IMR-90 (cell line): ENCODE results near the gene EML6.

ENCODE experiments used
- MAZ ChIP-seq: IDR thresholded peaks from 2 replicates; pipeline ENCODE4 v1.6.1; 2012; ENCODE audit warnings: low read depth, mild to moderate bottlenecking, low read length, improper control_type of control experiment, moderate library complexity, borderline replicate concordance
- POLR2A ChIP-seq: IDR thresholded peaks from 2 replicates; pipeline ENCODE4 v1.6.1; 2012; ENCODE audit warnings: mild to moderate bottlenecking, low read depth, low read length
- RAD21 ChIP-seq: IDR thresholded peaks from 2 replicates; pipeline ENCODE4 v1.6.1; 2012; ENCODE audit warnings: low read length, improper control_type of control experiment
- RCOR1 ChIP-seq: IDR thresholded peaks from 2 replicates; pipeline ENCODE4 v1.6.1; 2012; ENCODE audit warnings: mild to moderate bottlenecking, low read length, improper control_type of control experiment; ENCODE audit not compliant: insufficient replicate concordance
- RFX5 ChIP-seq: IDR thresholded peaks from 2 replicates; pipeline ENCODE4 v1.8.0; 2012; ENCODE audit warnings: low read depth, mild to moderate bottlenecking, low read length, moderate library complexity
- USF2 ChIP-seq: fragments of 150-350 bp; IDR thresholded peaks from 2 replicates; pipeline ENCODE4 v1.6.1; 2017; ENCODE audit warnings: mild to moderate bottlenecking, antibody characterized with exemption, low read length, low read depth
- TF ChIP-seq, protein P1 (sequence below): conservative IDR thresholded peaks from 2 replicates; pipeline ENCODE4 v1.5.1; 2012; ENCODE audit warnings: mild to moderate bottlenecking, low read depth, low read length, improper control_type of control experiment

- TF ChIP-seq POLR2A (no peak), MAZ (no peak), RFX5 (no peak), RAD21 (no peak), USF2 (no peak), RCOR1 (no peak)
- TF ChIP-seq, protein P1, sequence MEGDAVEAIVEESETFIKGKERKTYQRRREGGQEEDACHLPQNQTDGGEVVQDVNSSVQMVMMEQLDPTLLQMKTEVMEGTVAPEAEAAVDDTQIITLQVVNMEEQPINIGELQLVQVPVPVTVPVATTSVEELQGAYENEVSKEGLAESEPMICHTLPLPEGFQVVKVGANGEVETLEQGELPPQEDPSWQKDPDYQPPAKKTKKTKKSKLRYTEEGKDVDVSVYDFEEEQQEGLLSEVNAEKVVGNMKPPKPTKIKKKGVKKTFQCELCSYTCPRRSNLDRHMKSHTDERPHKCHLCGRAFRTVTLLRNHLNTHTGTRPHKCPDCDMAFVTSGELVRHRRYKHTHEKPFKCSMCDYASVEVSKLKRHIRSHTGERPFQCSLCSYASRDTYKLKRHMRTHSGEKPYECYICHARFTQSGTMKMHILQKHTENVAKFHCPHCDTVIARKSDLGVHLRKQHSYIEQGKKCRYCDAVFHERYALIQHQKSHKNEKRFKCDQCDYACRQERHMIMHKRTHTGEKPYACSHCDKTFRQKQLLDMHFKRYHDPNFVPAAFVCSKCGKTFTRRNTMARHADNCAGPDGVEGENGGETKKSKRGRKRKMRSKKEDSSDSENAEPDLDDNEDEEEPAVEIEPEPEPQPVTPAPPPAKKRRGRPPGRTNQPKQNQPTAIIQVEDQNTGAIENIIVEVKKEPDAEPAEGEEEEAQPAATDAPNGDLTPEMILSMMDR = no peak
These were observed 143.4 kb downstream of the EML6 start for GRCh38 chr2:54866868-54867267.
